ENCODE measurements around the gene SNAP47.

DNA sequence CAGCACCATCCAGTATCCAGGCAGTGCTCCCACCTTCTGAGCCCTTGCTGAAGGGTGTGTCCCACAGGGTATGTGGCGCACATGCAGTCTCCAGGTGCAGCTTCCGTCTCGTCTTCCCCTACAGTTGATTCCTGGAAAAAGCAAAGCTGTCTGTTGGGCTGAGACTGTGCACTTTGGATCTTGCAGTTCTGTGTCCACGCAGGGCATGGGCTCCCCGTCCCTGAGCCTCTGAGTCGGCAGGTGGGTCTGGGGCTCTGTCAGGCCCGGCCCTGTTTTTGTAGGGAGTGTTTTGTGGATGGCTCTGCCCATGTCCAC, 32.8 kb downstream of the SNAP47 start:
- TF ChIP-seq CTCF (IDR thresholded peaks at IDR 0.05), result no peak
- TF ChIP-seq POLR2A (IDR thresholded peaks at IDR 0.05), result no peak
- no peak for TF ChIP-seq POLR2AphosphoS5 (IDR thresholded peaks at IDR 0.05)
- TF ChIP-seq EP300 (IDR thresholded peaks at IDR 0.05; ENCODE audit: low read depth), result no peak
